ENCODE data around the gene STARD3. TPM values are rescaled to one million over a fixed set of nuclear protein-coding genes. Genes with fewer than 3 reads are reported as not detected.
A peak's percentile ranks its signal among the peaks of the same experiment; 100 is the strongest.

Gene STARD3
- total and polyA plus RNA-seq, 2 of the 13 experiments (the other 11 are each of a cell fraction or from before 2014, with no cell fraction given): 34.6 to 100 TPM

- TF ChIP-seq ZNF281 (CRISPR knock-in tag; IDR thresholded peaks at IDR 0.05; ENCODE audit: borderline replicate concordance): peak; percentile 22; the same call in 1 of the 2 replicates
- no peak for TF ChIP-seq ZNF264 (CRISPR knock-in tag; IDR thresholded peaks at IDR 0.05)
- TF ChIP-seq ARID5B (CRISPR knock-in tag; IDR thresholded peaks at IDR 0.05): 0 out of 2 replicates have a peak, but pooled peaks have one; percentile 3
- 0 out of 4 replicates have a peak, but pooled peaks of 1 of the 2 experiments have one; percentile 35 for TF ChIP-seq KLF16 (CRISPR knock-in tag; IDR thresholded peaks at IDR 0.05)
- TF ChIP-seq ZNF33A (CRISPR knock-in tag; IDR thresholded peaks at IDR 0.05; ENCODE audit: borderline replicate concordance): no peak
- no peak for TF ChIP-seq ZNF629 (CRISPR knock-in tag; conservative IDR thresholded peaks at IDR 0.05)
- TF ChIP-seq ZNF263 (CRISPR knock-in tag; IDR thresholded peaks at IDR 0.05): peak; percentile 63; the same call in 1 of the 2 replicates
- TF ChIP-seq ZNF160 (CRISPR knock-in tag; IDR thresholded peaks at IDR 0.05): peak; percentile 60; the same call in 1 of the 2 replicates
- TF ChIP-seq ZBTB8A (CRISPR knock-in tag; IDR thresholded peaks at IDR 0.05; ENCODE audit: borderline replicate concordance, low read depth): no peak
- TF ChIP-seq SNAPC5 (CRISPR knock-in tag; IDR thresholded peaks at IDR 0.05; ENCODE audit: borderline replicate concordance): no peak
- peak; percentile 93 for TF ChIP-seq ZNF652 (CRISPR knock-in tag; IDR thresholded peaks at IDR 0.05; ENCODE audit: borderline replicate concordance, low read depth)
- TF ChIP-seq ZNF546 (CRISPR knock-in tag; conservative IDR thresholded peaks at IDR 0.05): peak; percentile 69; the same call in 1 of the 2 replicates
- peak; percentile 59; the same call in 1 of the 2 replicates for TF ChIP-seq KDM5B (CRISPR knock-in tag; IDR thresholded peaks at IDR 0.05; ENCODE audit: borderline replicate concordance)
- TF ChIP-seq ZFP36L1 (CRISPR knock-in tag; IDR thresholded peaks at IDR 0.05): no peak
- TF ChIP-seq KLF12 (CRISPR knock-in tag; IDR thresholded peaks at IDR 0.05; ENCODE audit: borderline replicate concordance): 0 out of 2 replicates have a peak, but pooled peaks have one; percentile 45
- TF ChIP-seq ZNF235 (CRISPR knock-in tag; IDR thresholded peaks at IDR 0.05; ENCODE audit: borderline replicate concordance): 0 out of 2 replicates have a peak, but pooled peaks have one; percentile 29
- TF ChIP-seq ZNF382 (CRISPR knock-in tag; IDR thresholded peaks at IDR 0.05; ENCODE audit: borderline replicate concordance): no peak
- TF ChIP-seq ZBTB43 (CRISPR knock-in tag; conservative IDR thresholded peaks at IDR 0.05): peak; percentile 54; the same call in 1 of the 2 replicates
- no peak for TF ChIP-seq KAT8 (CRISPR knock-in tag; IDR thresholded peaks at IDR 0.05)
- TF ChIP-seq ZSCAN21 (CRISPR knock-in tag; IDR thresholded peaks at IDR 0.05; ENCODE audit: borderline replicate concordance): no peak
Measured at GRCh38 chr17:39700148-39700987, 63.4 kb downstream of the STARD3 start (continued).

All from HepG2 (cell line).